Measurements from ENCODE around the gene FOXK2.

The FOXK2 gene

GRCh38 chr17:82489851-82490511 is 29.6 kb upstream of the FOXK2 start:
- Histone ChIP-seq H3K27ac (peak overlapping the region; percentile 92 to 97), H3K4me3 (no peak overlapping the region)
- TF ChIP-seq CTCF (IDR thresholded peaks at IDR 0.05), result no peak
- DNase-seq (ENCODE audit: low spot score), result no peak

- H3K27ac ChIP-seq, result peak overlapping the region in 1 of 2 donors; percentile 97
- DNase-seq (ENCODE audit: low spot score), result no peak
- TF ChIP-seq CTCF (IDR thresholded peaks at IDR 0.05), result no peak
These were observed 28.9 kb upstream of the FOXK2 start for GRCh38 chr17:82490512-82491195.

GRCh38 chr17:82491196-82491530 is 28.4 kb upstream of the FOXK2 start:
- DNase-seq (ENCODE audit: low spot score), result no peak
- no peak for TF ChIP-seq CTCF (IDR thresholded peaks at IDR 0.05)
- Histone ChIP-seq H3K4me3 (no peak overlapping the region), H3K27ac (peak overlapping the region in 1 of 2 donors; percentile 97)

More at GRCh38 chr17:82490512-82491195, 28.9 kb upstream of the FOXK2 start:
- H3K4me3 ChIP-seq, result no peak overlapping the region

- no peak for TF ChIP-seq CTCF (IDR thresholded peaks at IDR 0.05)
- H3K4me3 ChIP-seq, result no peak overlapping the region
- no peak overlapping the region for H3K27ac ChIP-seq
- no peak for DNase-seq (ENCODE audit: low spot score)
These were observed 28.0 kb upstream of the FOXK2 start for GRCh38 chr17:82491533-82491932.

GRCh38 chr17:82492643-82493225 is 26.8 kb upstream of the FOXK2 start:
- H3K27ac ChIP-seq, result peak overlapping the region in 1 of 2 donors; percentile 23
- no peak for TF ChIP-seq CTCF (IDR thresholded peaks at IDR 0.05)
- DNase-seq (ENCODE audit: low spot score), result no peak
- no peak overlapping the region for H3K4me3 ChIP-seq

GRCh38 chr17:82493226-82493781 is 26.2 kb upstream of the FOXK2 start:
- peak overlapping the region in 1 of 2 donors; percentile 23 for H3K27ac ChIP-seq
- no peak for TF ChIP-seq CTCF (IDR thresholded peaks at IDR 0.05)
- no peak for DNase-seq (ENCODE audit: low spot score)
- no peak overlapping the region for H3K4me3 ChIP-seq
